NCI-H2196 (cell line): ENCODE results near the gene C5orf34.
"Not testable (repeated sequence)": the region's sequence is repeated elsewhere in the genome, so short reads cannot be mapped to it uniquely, and the experiment has no call there.

Experiments used
- DNase-seq: peaks from one replicate; lab custom pipeline; 2025; ENCODE audit not compliant: unreplicated experiment; lab: John Stamatoyannopoulos, UW

Gene C5orf34

GRCh38 chr5:43520615-43521014 lies 5.7 kb upstream of the C5orf34 start:
- DNase-seq: no peak

- no peak for DNase-seq
Observed at GRCh38 chr5:43515678-43516048, 715 bp upstream of the C5orf34 start.

DNA sequence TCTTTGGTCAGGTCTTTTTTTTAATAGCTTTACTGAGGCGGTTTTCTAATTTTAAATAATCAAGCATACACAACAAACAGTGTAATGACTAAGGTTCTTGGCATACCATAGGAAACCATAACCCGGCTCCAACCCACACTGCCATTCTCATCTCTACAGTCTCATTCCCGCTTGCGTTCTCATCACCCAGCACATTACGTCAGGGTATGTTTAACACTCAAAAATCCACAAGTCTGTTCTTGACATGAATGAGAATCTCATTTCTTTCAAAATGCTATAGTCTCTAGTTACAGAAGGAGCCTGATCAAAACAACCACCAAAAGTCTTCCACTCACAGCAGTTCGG lies 505 bp downstream of the C5orf34 start:
- no peak for DNase-seq

DNA sequence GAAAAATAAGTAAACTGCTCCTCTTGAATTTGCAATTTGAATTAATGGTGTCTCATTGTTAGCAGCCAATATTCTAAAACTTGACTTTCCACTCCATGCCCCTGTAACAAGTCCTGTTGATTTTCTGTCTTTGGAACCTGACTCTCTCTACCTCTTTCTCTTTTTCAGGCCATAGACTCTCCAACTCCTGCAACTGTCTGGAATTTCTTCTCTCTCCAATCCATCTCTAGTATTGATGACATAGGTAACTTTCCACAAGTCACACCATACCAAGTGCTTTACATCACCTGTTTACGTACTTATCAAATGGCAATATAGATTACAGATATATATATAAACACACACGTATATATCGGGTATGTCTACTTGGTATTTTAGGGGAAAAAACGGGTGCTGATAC lies 923 bp downstream of the C5orf34 start:
- no peak for DNase-seq

DNA sequence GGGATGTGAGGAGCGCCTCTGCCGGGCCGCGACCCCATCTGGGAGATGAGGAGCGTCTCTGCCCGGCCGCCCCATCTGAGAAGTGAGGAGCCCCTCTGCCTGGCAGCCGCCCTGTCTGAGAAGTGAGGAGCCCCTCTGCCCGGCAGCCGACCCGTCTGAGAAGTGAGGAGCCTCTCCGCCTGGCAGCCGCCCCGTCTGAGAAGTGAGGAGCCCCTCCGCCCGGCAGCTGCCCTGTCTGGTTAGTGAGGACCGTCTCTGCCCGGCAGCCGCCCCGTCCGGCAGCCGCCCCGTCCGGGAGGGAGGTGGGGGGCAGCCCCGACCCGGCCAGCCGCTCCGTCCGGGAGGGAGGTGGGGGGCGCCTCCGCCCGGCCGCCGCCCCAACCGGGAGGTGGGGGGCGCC lies 3.9 kb downstream of the C5orf34 start:
- DNase-seq: not testable (repeated sequence)

DNA sequence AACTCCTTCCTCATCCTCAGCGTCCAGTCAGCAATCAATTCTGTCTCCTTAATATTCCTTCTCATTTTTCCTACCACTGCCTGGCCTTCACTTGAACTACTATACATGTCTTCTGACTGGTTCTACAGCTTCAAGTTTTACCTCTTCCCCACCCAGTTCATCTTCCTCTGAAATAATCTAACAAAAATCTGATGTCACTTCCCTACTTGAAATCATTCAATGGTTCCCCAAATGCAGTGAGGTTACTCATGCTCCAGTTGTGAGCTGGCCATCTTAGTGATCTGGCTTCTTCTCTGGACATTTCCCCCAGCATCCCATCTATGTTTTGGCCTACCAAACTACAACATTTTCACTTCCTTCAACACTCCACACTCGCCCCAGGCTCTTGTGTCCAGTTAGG lies 16.4 kb downstream of the C5orf34 start:
- no peak for DNase-seq

DNA sequence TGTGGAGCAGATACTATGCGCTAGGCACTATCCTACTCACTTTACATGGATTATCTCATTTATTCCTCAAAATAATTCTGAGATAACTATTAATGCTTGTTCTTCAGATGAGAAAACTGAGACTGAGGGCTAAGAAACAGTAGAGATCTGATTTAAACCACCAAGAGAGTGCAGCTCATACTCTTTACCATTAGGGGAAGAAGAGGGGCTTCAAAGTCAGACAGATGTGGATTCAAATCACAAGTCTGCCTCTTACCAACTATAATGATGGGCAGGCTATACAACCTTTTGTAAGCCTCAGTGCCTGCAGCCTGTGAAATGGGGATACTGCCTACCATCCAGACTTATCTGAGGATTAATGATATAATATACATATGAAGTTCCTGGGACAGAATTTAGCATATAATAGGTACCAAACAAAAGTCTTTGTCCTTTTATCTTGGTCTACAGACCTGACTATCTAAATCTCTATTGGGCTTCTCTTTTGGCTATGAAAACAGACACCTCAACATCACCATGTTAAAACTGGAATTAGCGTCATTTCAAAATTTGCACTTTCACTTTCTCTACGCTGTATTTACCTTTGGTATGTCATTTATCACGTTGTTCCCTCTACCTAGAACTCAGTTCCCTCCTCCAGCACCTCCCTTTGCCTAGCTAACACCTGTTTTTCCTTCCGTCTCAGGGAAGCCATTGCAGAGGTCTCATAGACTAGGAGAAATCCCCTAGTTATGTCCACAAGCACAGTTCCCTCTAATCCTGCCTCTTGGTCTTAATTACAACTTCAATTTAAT lies 17.4 kb downstream of the C5orf34 start:
- no peak for DNase-seq

GRCh38 chr5:43491326-43491725 lies 23.6 kb downstream of the C5orf34 start:
- no peak for DNase-seq

GRCh38 chr5:43486353-43486752 lies 28.6 kb downstream of the C5orf34 start:
- DNase-seq: no peak

DNA sequence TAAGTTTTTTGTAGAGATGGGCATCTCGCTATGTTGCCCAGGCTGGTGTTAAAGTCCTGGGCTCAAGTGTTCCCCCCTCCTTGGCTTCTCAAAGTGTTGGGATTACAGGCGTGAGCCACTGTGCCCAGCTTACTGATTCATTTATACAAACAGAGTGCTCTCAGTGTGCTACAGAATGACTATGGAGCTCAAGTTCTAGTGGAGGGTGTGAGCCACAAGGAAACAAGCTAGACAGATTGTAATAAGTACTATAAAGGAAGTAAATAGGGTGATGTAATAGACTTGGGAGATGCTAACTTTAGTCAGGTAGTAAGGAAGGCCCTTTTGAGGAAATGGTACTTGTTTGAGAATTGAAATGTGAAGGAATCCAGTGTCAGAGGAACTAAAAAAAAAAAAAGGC lies 29.5 kb downstream of the C5orf34 start:
- DNase-seq: no peak

GRCh38 chr5:43484106-43484849 lies 30.7 kb downstream of the C5orf34 start:
- DNase-seq: peak; percentile 90

- peak; percentile 98 for DNase-seq
Observed at GRCh38 chr5:43483298-43484105, 31.4 kb downstream of the C5orf34 start, which contains the start of gene TMEM267. TSS of gene TMEM267 (minus strand) at chr5:43483865. CDS start at chr5:43453969, 29,896 bp downstream.

DNA sequence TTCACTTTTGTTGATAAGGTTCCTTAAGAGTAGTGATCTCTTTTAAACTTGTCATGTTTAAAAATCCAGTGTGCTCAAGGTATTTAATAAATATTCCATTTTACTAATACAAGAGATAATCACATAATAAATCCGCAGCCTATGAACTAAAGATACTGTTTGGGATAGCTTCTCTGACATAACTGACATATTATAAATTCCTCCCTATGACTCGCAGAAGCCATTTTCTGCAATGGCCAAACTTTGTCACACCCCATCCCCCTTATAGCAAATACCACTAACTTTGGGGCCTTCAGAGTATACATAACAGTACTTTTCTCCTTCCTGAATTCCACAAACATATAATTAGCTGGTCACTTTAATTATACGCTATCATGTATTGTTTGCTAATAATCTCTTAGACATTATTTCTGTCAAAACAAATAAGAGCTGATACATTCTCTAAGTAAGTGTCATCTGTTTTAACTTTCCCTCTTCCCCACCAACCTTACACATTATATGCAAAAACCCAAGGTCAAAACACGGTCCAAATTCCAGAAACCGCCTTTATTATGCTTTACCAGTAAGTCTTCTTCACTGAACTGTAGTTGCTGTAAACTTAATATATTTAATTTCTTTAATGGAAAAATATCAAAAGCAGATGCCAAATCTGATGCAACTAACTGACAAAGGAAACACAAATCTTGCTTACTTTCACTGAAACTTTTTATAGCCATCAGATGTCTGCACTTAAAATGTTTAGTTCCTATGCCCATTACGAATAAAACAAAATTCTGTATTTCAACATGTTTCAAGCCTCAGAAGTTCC lies 32.3 kb downstream of the C5orf34 start:
- no peak for DNase-seq

DNA sequence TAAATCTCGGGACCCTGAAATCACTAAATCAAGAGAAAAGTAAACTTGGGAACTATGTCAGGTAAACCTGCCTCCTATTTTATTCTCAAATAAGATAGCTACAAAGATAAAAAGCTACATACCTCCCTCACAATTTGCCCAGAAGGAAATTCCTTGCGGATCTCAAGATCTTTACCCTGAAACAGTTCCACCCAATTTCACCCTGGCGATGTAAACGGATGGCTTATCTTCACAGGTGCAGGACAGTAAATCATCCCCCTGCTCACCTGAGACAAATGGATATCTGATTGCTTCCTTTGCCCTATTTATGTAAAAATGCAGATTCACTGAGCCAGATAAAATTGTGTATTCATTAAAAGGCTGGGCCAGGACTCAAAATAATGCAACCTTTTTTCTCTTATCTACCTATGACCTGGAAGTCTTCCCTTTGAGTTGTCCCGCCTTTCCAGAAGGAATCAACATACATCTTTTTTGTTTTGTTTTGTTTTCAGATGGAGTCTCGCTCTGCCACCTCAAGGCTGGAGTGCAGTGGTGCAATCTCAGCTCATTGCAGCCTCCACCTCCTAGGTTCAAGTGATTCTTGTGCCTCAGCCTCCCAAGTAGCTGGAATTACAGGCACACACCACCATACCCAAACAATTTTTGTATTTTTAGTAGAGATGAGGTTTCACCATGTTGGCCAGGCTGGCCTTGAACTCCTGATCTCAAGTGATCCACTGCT lies 45.1 kb downstream of the C5orf34 start:
- DNase-seq: no peak

DNA sequence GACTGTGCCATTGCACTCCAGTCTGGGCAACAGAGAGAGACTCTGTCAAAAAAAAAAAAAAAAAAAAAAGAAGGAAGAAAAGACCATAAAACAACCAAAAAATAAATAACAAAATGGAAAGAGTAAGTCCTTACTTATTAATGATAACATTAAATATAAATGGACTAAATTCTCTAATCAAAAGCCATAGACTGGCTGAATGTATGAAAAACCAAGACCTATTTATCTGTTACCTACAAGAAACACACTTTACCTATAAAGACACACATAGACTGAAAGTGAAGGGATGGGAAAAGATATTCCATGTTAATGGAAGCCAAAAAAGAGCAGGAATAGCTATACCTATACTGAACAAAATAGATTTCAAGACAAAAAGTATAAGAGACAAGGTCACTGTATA lies 47.8 kb downstream of the C5orf34 start:
- DNase-seq: no peak

- not testable (repeated sequence) for DNase-seq
Observed at GRCh38 chr5:43465455-43465854, 49.5 kb downstream of the C5orf34 start.

DNA sequence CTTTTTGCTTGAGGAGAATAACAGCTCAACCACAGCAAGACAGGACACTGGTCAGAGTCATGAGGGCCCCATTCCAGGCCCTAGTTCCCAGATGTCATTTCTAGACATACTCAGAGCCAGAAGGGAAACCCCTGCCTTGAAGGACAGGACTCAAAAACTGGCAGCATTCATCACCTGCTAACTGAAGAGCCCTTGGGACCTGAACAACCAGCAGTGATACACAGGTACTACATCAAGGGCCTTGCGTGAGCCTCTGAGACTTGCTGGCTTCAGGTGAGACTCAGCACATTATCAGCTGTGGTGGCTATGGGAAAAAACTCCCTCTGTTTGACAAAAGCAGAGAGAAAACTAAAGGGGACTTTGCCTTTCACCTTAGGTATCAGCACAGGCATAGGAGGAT lies 53.9 kb downstream of the C5orf34 start:
- DNase-seq: no peak

GRCh38 chr5:43456556-43456955 lies 58.4 kb downstream of the C5orf34 start:
- DNase-seq: no peak

DNA sequence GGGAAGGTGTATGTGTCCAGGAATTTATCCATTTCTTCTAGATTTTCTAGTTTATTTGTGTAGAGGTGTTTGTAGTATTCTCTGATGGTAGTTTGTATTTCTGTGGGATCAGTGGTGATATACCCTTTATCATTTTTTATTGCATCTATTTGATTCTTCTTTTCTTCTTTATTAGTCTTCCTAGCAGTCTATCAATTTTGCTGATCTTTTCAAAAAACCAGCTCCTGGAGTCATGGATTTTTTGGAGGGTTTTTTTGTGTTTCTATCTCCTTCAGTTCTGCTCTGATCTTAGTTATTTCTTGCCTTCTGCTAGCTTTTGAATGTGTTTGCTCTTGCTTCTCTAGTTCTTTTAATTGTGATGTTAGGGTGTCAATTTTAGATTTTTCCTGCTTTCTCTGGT lies 73.4 kb downstream of the C5orf34 start:
- DNase-seq: not testable (repeated sequence)

- DNase-seq: no peak
Observed at GRCh38 chr5:43437062-43437660, 77.8 kb downstream of the C5orf34 start.
